Measurements from ENCODE around the gene MSH3. TPM values are rescaled to one million over a fixed set of nuclear protein-coding genes. Genes with fewer than 3 reads are reported as not detected.

MSH3 gene
- total and polyA plus RNA-seq, 2 of the 8 experiments (the other 6 are each of a cell fraction or from before 2014, with no cell fraction given) = 3.6 to 22.6 TPM

- TF ChIP-seq CTCF (IDR thresholded peaks at IDR 0.05; ENCODE audit: control extremely low read depth in 1 of 3, insufficient read depth in 1 of 3, low read depth in 1 of 3, low read length in 3 of 3) = peak in 1 of 3 experiments; percentile 18; a peak in 1 of 4 replicates
- no peak for TF ChIP-seq NANOG (IDR thresholded peaks at IDR 0.05; ENCODE audit: insufficient read depth, low read depth, low read length, poor library complexity, severe bottlenecking)
- peak in 1 of 2 experiments; percentile 71; a peak in 2 of 4 replicates for TF ChIP-seq SIN3A (conservative IDR thresholded peaks at IDR 0.05 in 1 of 2, IDR thresholded peaks at IDR 0.05 in 1 of 2; ENCODE audit: low read depth in 1 of 2, low read length in 2 of 2)
- TF ChIP-seq E2F6 (IDR thresholded peaks at IDR 0.05) = peak; percentile 34; the same call in 1 of the 2 replicates
- peak; percentile 68 for TF ChIP-seq TAF7 (optimal IDR thresholded peaks at IDR 0.05; ENCODE audit: borderline replicate concordance, low read depth, low read length)
- no peak for TF ChIP-seq BCL11A (IDR thresholded peaks at IDR 0.05; ENCODE audit: low read depth in 2 of 2, low read length in 2 of 2)
- peak; percentile 82 to 83; a peak in 2 of 3 replicates for TF ChIP-seq POLR2A (IDR thresholded peaks at IDR 0.05; ENCODE audit: control extremely low read depth in 1 of 2, low read depth in 2 of 2, low read length in 2 of 2)
- TF ChIP-seq RAD21 (IDR thresholded peaks at IDR 0.05 in 1 of 2, conservative IDR thresholded peaks at IDR 0.05 in 1 of 2; ENCODE audit: low read depth in 2 of 2, low read length in 2 of 2) = 0 out of 4 replicates have a peak, but pooled peaks of 1 of the 2 experiments have one; percentile 3
- peak; percentile 69 for TF ChIP-seq TAF1 (IDR thresholded peaks at IDR 0.05; ENCODE audit: low read depth, low read length)
- no peak for TF ChIP-seq CBX5 (IDR thresholded peaks at IDR 0.05; ENCODE audit: low read depth, low read length)
- TF ChIP-seq GABPA (IDR thresholded peaks at IDR 0.05; ENCODE audit: borderline replicate concordance, insufficient read depth, low read length) = no peak
- TF ChIP-seq ZNF274 (IDR thresholded peaks at IDR 0.05; ENCODE audit: borderline replicate concordance, extremely low read depth, low read length) = no peak
- TF ChIP-seq RXRA (IDR thresholded peaks at IDR 0.05; ENCODE audit: insufficient read depth, low read depth, low read length) = no peak
- TF ChIP-seq POLR2AphosphoS5 (IDR thresholded peaks at IDR 0.05; ENCODE audit: low read depth, low read length) = peak; percentile 61; the same call in 1 of the 2 replicates
- peak; percentile 55; the same call in 1 of the 2 replicates for TF ChIP-seq MAX (IDR thresholded peaks at IDR 0.05)
- TF ChIP-seq EP300 (IDR thresholded peaks at IDR 0.05; ENCODE audit: borderline replicate concordance in 1 of 2, low read depth in 2 of 2, low read length in 2 of 2) = no peak
- TF ChIP-seq RFX5 (IDR thresholded peaks at IDR 0.05; ENCODE audit: borderline replicate concordance, low read depth, low read length) = no peak
Measured at GRCh38 chr5:80654391-80655230, at the start of gene MSH3, which contains the start of gene DHFR (continued).

Data from H1 (cell line).